ENCODE measurements around the gene AGAP1. TPM values are rescaled to one million over a fixed set of nuclear protein-coding genes. Genes with fewer than 3 reads are reported as not detected.

The AGAP1 gene
- total and polyA plus RNA-seq, 2 donors (not counting 3 experiments of a cell fraction or from before 2014, with no cell fraction given): 10.2 to 20.9 TPM

DNA sequence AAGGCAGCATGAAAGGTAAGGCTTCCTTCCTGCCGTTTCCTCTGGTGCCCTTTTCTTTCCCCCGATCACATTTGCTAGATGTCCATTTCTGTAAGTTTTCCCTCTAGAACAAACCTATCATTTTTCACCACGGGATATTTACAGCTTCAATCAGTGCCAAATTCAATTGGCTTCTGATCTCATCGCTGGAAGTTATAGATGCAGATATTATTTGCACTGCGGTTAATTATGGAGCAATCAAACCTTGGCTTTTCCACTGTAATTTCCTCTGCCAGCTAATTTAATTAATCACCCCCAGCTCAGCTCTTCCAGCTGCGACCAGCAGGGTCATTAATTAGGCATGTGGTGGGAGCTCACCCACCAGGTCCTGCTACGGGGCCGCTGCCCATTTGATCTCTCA lies 588.2 kb downstream of the AGAP1 start:
- Histone ChIP-seq H3K27me3 (ENCODE audit: control insufficient read depth in 2 of 2, insufficient read depth in 2 of 2, low read length in 2 of 2) (no peaks in the 10 kb centered on the region), H3K9ac (replicated peaks; ENCODE audit: extremely low read depth, insufficient read depth, low read length) (no peak overlapping the region), H3K36me3 (ENCODE audit: control insufficient read depth in 2 of 2, extremely low read depth in 1 of 2, insufficient read depth in 2 of 2, low read length in 2 of 2) (no peaks in the 10 kb centered on the region), H3K4me2 (ENCODE audit: insufficient read depth, low read length) (no peak overlapping the region), H3K9me1 (replicated peaks; ENCODE audit: control insufficient read depth, extremely low read depth, insufficient read depth, low read length) (no peaks in the 10 kb centered on the region), H3K4me1 (ENCODE audit: control insufficient read depth, extremely low read depth, insufficient read depth, low read length) (peaks cover 6% of the 10 kb centered on the region), H4K20me1 (replicated peaks; ENCODE audit: control insufficient read depth, extremely low read depth, insufficient read depth, low read length) (no peaks in the 10 kb centered on the region), H2AFZ (ENCODE audit: low read depth, low read length) (no peak overlapping the region), H3K27ac (ENCODE audit: insufficient read depth, low read depth, low read length) (no peak overlapping the region), H3K9me3 (replicated peaks; ENCODE audit: control insufficient read depth, insufficient read depth, low read length) (no peaks in the 10 kb centered on the region), H3K79me2 (ENCODE audit: control insufficient read depth, insufficient read depth, low read length) (no peaks in the 10 kb centered on the region), H3K4me3 (replicated peaks in 1 of 3; ENCODE audit: insufficient read depth in 1 of 3, low read depth in 1 of 3, low read length in 3 of 3) (no peak overlapping the region)
- no peak for DNase-seq (ENCODE audit: low read depth, low spot score)
- POLR2A ChIA-PET: no interaction called here
- dilution Hi-C loops (cut with MboI; ENCODE audit: extremely low pct_ligation_motif_present, low sequenced_read_pairs): no loop called here
- BruUV-seq (replicated peaks): no TSS peak
- CTCF ChIA-PET: interaction anchor here (1.1 to 1.3 kb wide), 2 partner anchors 15 to 146 kb away, joined by 4 read pairs; no protein-coding TSS in a partner anchor
- intact Hi-C loops (cut with micrococcal nuclease): no loop called here
- TF ChIP-seq GATA2 (IDR thresholded peaks at IDR 0.05; ENCODE audit: insufficient read depth, insufficient read length, low read depth, low read length): no peak
- no peak for TF ChIP-seq POLR2A (IDR thresholded peaks at IDR 0.05; ENCODE audit: low read depth, low read length)
- no peak for TF ChIP-seq FOS (IDR thresholded peaks at IDR 0.05; ENCODE audit: borderline replicate concordance, insufficient read depth, low read length)
- TF ChIP-seq JUN (IDR thresholded peaks at IDR 0.05; ENCODE audit: borderline replicate concordance, insufficient read depth, insufficient read length, low read depth): no peak
- TF ChIP-seq, protein P1, sequence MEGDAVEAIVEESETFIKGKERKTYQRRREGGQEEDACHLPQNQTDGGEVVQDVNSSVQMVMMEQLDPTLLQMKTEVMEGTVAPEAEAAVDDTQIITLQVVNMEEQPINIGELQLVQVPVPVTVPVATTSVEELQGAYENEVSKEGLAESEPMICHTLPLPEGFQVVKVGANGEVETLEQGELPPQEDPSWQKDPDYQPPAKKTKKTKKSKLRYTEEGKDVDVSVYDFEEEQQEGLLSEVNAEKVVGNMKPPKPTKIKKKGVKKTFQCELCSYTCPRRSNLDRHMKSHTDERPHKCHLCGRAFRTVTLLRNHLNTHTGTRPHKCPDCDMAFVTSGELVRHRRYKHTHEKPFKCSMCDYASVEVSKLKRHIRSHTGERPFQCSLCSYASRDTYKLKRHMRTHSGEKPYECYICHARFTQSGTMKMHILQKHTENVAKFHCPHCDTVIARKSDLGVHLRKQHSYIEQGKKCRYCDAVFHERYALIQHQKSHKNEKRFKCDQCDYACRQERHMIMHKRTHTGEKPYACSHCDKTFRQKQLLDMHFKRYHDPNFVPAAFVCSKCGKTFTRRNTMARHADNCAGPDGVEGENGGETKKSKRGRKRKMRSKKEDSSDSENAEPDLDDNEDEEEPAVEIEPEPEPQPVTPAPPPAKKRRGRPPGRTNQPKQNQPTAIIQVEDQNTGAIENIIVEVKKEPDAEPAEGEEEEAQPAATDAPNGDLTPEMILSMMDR (IDR thresholded peaks at IDR 0.05; ENCODE audit: extremely low read depth in 1 of 2, insufficient read depth in 1 of 2, low read depth in 1 of 2, low read length in 2 of 2): no peak
- TF ChIP-seq POLR2AphosphoS5 (IDR thresholded peaks at IDR 0.05; ENCODE audit: insufficient read depth, low read depth, low read length): no peak
- TF ChIP-seq MYC (IDR thresholded peaks at IDR 0.05; ENCODE audit: low read depth, low read length): no peak
- TF ChIP-seq, protein P2, sequence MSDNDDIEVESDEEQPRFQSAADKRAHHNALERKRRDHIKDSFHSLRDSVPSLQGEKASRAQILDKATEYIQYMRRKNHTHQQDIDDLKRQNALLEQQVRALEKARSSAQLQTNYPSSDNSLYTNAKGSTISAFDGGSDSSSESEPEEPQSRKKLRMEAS (IDR thresholded peaks at IDR 0.05; ENCODE audit: insufficient read depth, insufficient read length): no peak
- TF ChIP-seq EZH2 (IDR thresholded peaks at IDR 0.05; ENCODE audit: borderline replicate concordance, low read depth, low read length, severe bottlenecking): no peak
- FAIRE-seq: no peak

All from endothelial cell of umbilical vein (primary cell).